ENCODE data around the gene FAM168A.

- no peak for TF ChIP-seq CTCF (IDR thresholded peaks at IDR 0.05)
- no peak for TF ChIP-seq POLR2A (IDR thresholded peaks at IDR 0.05)
Measured at GRCh38 chr11:73632996-73633395, 35.1 kb upstream of the FAM168A start.
